Hippocampal formation (tissue), 2 donors: ENCODE results near the gene HRH2.
"Not testable (repeated sequence)": the region's sequence is repeated elsewhere in the genome, so short reads cannot be mapped to it uniquely, and the experiment has no call there.

Experiments
- DNase-seq, 2 donors: peaks; one replicate each; lab custom pipeline; 2025; lab: John Stamatoyannopoulos, UW

The HRH2 gene

DNA sequence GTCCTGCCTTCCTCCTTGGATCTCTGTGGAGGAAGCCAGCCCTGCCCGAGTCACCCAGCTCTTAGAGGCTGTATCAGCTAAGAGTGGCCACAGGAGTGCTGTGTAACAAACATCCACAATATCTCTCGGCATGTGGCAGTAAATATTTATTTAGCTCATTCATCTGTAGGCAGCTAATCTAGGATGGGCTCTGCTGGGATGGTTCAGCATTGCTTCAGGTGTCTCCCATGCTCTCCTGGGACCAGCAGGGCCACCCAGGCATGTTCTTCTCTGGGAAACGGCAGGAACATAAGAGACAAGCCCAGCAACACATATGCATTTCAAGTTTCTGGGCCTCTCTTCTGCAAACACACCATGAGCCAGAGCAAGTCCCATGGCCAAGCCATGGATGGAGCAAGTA lies 56.1 kb downstream of the HRH2 start:
- DNase-seq = no peak

DNA sequence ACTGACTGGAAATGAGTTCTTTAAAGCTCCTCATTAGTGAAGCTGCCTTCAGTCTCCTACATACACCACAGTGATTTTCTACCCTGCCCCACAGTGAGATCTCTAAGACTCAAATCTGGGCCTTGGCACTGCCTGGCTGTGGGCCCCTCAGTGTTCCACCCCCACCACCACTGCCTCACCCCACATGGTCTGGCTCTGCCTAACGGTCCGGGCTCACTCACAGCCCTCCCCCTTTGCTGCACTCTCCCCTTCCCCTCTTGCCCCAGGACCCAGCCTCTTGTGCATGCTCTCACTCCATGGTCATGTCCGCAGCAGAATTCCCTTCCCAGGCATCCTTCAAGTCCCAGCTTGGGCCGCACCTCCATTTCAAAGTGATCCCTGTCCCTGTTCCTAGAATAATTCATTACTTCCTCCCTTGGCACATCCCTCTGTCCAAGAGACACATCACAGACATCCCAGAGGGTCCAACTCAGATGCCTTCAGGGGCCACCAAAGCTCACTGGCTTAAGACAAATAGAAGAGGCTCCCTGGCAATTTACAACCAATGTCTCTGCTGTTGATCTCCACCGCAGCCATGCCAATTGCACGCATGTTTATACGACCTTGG lies 56.7 kb downstream of the HRH2 start:
- no peak for DNase-seq

DNA sequence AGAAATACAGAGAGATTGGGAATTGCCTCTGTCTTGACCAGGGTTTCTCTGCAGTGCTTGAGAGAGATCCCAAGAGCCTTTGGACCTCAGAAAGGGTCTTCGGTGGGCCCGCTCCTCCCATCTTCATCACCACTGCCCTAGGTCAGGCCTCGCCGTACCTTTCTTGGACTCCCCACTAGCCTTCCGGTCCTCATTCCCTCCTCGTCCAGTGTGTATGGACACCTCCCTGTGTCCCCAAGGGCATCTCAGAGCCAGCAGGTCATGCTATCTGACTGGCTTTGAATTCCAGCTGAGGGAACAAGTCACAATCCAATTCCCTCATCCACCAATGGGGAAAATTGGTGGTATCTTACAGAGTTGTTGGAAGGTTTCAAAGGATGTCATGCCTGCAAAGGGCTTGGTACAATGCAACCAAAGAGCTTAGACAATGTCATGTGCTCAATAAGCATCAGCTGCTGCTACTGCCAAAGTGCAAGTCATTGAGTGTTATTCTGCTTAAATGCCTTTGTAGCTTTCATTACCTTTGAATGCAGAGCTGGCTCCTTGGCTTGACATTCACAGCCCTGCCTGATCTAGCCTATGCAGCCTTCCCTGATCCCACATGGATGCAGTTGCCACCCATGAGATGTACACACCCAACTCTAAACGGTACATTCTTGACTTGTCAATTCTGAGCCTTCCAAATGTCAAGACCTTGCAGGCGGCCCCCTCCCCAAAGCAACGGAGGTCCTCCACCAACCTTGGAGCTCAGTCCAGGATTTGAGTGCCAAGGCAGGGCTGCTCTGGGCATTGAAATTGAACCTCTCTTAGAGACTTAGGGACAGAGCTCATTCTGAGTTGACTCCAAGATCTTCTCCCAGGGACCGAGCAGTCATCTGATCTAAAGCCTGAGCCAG lies 58.0 kb downstream of the HRH2 start:
- DNase-seq = no peak

GRCh38 chr5:175717837-175718236 lies 60.0 kb downstream of the HRH2 start:
- no peak for DNase-seq

GRCh38 chr5:175718401-175719108 lies 60.7 kb downstream of the HRH2 start:
- DNase-seq = no peak

- not testable (repeated sequence) for DNase-seq
Observed at GRCh38 chr5:175719109-175719432, 61.2 kb downstream of the HRH2 start.

DNA sequence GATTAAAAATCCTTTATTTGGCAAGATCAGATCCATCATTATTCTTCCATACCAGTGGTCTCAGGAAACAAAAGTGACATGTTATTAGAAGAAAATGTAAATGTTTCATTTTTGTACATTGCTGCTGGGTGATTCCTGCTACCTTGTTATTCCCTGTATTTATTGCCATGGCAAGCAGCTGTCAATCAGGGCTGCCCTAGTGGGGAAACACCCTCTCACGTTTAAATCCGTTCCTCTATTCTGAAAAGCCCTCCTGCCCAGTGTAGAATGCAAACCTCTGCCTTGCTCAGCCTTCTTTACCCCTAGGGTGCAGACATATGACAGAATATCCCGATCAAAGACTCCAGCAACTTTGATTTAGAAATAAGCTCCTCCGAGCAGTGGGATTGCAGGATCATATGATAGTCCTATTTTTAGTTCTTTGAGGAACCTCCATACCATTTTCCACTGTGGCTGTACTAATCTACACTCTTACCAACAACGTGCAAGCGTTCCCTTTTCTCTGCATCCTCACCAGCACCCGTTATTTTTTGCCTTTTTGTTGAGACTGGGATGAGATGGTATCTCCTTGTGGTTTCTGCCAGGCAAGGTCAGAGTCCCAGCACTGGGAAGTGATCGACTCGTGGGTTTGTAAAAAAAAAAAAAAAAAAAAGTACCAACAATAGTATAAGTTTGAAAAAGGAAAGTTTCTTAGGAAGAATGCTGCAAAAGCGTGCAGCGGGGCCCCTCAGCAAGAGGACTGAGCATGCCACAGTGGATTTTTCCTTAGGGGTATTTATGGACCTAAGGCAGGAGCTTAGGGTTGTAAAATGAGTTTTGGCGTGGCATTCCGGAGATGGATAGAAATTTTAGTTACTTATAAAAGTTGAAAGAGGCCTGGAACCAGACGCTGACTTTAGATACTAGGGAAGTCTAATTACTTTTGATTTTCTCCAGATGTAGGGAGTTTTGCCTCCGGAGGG lies 66.7 kb downstream of the HRH2 start:
- no peak for DNase-seq

GRCh38 chr5:175728316-175728715 lies 70.4 kb downstream of the HRH2 start:
- no peak for DNase-seq

DNA sequence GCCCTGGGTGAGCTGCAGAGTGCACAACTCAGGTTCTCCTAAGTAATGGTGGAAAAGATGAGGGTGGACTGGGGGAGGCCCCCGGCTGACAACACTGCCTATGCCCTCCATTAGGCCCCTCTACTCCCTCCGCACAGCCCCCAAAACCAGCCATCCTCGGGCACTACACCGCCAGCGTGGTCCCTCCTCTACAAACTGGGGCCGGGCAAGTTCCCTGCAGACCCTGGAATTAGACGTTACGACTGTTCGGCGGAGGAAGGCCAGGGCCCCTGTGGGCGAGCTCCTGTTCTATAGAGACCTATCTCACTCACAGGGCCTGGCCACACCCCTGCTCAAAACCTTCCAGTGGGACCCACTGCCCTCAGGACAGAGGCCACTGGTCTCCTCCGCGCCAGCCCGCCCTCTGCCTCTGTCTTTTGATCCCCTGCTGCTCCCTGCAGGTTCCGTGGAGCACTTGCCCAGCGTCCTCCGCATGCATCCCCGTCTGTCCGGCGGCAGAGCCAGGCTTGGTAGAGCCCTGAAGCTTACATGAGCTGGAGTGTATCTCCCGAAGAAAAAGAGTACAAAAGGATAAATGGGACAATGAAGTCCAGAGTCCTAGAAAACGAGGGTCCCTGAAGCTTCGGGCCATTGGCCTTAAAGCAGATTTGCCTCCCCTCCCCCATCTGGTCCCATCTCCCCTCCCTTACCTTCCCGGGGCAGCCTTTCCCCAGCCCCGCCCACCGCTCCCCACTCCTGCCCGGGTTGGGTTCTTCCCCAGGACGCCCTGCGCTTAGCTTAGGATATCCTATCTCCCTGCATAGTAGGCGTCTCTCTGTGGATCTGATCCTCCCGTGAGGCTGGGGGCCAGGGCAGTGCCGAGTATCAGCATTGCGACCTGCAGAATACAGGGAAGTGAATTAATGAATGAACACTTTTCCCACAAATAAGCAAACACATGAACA lies 71.3 kb downstream of the HRH2 start:
- DNase-seq = no peak

DNA sequence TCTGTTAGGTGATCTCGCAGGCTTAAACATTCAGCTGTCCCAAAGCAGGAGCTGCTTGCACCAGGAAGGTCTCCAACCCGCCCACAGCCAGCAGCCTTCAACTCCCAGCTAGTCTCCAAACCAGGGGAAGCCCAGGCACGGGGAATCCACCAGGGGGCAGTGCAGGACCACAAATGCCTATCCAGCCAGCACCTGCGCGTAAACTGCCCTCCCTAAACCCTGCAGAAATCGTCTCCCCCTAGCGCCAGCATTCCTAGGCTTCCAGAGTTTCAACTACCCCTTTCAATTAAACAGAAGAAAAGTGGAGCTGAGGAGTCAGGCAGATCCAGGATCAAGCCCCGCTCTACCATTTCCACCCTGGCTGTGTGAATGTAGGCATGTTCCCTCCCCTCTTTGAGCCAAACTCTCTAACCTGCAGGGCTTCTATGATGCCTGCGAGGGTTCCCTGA lies 72.0 kb downstream of the HRH2 start:
- peak; percentile 80 to 85 for DNase-seq

- no peak for DNase-seq
Observed at GRCh38 chr5:175731172-175731571, 73.3 kb downstream of the HRH2 start.

DNA sequence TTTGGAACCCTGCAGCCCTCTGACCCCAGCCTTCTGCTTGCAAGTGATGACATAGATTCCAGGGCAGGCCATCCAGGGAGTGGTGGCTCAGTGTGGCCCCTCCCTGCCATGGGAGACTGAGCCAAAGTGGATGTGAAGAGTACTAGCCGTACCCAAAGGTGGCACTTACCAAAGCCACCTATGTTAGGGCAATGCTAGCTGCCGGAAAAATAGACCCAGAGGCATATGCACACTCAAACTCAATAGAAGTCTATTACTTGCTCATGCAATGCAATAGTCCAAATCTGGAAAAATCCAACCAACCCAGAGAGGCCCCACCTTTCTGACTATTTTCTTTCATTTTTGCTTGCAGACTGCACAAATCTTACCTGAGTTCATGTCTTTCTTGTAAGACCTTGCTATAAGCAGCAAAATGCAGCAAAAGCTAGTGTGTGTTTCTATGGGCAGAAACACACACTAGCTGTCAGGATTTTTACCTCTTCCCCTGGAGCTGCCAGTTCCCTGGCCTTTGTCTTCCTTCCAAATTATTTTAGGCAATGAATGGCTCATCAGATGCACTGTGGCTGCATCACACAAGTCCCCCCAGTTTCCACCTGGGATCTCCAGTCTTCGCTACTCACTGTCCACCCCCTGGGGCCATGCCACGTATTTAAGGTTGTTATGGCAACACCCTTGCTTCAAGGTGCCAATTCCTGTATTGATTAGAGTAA lies 74.0 kb downstream of the HRH2 start:
- DNase-seq = no peak

- DNase-seq = no peak
Observed at GRCh38 chr5:175733017-175733416, 75.1 kb downstream of the HRH2 start.

DNA sequence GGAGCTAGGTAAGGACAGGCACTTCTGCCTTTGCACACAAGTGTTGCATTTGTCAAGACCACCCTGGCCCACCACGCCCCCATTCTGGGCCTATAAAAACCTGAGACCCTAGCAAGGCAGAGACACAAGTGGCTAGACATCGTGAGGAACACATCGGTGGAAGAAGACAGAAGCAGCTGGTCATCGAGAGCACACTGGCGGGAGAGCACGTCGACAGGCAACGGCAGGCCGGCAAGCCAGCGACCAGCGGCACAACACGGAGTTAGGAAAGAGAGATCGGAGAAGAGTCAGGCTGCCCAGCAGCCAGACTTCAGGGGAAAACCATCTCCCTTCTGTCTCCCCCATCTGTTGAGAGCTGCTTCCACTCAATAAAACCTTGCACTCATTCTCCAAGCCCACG lies 76.1 kb downstream of the HRH2 start:
- DNase-seq = no peak

GRCh38 chr5:175734501-175734900 lies 76.6 kb downstream of the HRH2 start:
- DNase-seq = no peak

DNA sequence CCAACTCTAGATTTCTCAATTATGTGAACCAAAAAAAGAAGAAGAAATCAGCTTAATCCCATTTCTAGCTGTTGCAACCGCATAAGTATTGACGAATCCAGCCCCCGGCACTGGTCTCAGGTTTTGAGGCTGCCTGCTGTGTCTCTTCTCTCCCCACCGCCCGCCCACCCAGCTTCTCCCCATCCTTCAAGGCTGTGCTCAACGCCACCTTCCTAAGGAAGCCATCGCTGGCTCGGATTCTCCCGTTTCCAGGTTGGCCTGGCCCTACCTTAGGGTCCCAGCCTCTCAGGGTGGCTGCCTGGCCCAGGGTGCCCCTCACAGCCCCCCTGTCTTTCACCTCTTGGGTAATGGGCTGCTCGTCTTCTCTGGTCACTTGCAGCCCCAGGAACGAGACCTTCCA lies 77.8 kb downstream of the HRH2 start:
- DNase-seq = no peak

GRCh38 chr5:175736652-175737051 lies 78.8 kb downstream of the HRH2 start:
- no peak for DNase-seq

- no peak for DNase-seq
Observed at GRCh38 chr5:175737481-175737880, 79.6 kb downstream of the HRH2 start.

GRCh38 chr5:175738126-175738525 lies 80.3 kb downstream of the HRH2 start:
- DNase-seq = no peak

GRCh38 chr5:175738602-175739133 lies 80.8 kb downstream of the HRH2 start:
- no peak for DNase-seq
